Measurements from ENCODE around the gene SLC25A13.

Gene SLC25A13

DNA sequence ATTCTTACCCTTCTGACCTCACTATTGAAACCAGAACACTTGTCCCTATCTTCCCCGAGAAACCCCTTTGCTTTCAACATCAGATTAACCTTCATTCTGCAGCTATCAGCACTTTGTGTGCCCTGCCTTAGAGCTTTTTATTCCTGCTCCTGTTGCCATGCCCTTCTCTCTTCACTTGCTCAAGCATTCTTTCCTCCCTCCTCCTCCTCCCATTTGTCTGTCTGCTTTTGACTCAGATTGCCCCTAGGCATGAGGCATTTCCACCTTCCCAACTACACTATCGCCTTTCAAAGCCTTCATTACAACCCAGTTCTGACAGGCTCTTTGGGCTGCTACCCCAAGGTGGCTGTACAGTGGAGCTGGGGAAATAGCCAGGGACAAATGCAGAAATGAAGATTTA, 143.3 kb downstream of the SLC25A13 start:
- H3K4me3 ChIP-seq (ENCODE audit: control insufficient read depth, low read depth, low read length): no peak overlapping the region
- DNase-seq (ENCODE audit: low read depth): no peak
- TF ChIP-seq CTCF (IDR thresholded peaks at IDR 0.05; ENCODE audit: control insufficient read depth, insufficient read depth, low read depth, low read length, missing control alignments): no peak

DNA sequence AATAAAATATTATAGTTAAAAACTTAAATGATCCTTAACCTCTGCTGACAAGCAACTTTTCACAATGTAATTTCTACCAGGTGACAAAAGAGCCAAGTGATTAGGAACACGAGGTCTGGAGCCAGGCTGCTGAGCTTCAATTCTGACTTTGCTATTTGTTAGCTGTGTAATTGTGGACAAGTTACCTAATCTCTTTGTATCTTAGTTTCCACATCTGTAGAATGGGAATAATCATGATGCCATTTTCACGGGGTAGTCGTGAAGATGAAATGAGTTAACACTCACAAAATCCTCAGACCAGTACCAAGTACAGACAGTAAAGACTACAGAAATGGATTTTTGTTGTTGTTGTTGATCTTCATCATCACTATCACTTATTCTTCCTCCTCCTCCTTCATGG, 144.5 kb downstream of the SLC25A13 start:
- no peak for DNase-seq (ENCODE audit: low read depth)
- no peak for TF ChIP-seq CTCF (IDR thresholded peaks at IDR 0.05; ENCODE audit: control insufficient read depth, insufficient read depth, low read depth, low read length, missing control alignments)
- H3K4me3 ChIP-seq (ENCODE audit: control insufficient read depth, low read depth, low read length): no peak overlapping the region

DNA sequence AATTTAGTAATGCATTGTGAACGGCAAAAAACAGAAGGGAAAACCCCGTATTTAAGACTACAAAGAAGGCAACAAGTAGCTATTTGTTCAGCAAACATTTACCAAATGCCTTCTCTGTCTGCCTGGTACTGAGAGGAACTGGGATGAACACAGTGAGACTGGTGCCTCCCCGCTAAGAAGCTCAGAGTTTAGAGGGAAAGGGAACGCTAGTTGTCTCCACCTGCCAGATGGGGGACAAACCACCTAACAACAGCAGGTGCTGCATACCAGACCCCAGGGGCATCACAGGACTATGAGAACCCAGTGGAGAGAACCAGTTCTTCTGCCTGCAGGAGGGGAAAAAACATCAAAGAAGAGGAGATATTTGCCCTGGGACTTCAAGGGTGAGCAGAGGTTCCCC, 147.1 kb downstream of the SLC25A13 start:
- no peak for DNase-seq (ENCODE audit: low read depth)
- no peak for TF ChIP-seq CTCF (IDR thresholded peaks at IDR 0.05; ENCODE audit: control insufficient read depth, insufficient read depth, low read depth, low read length, missing control alignments)
- H3K4me3 ChIP-seq (ENCODE audit: control insufficient read depth, low read depth, low read length): no peak overlapping the region

DNA sequence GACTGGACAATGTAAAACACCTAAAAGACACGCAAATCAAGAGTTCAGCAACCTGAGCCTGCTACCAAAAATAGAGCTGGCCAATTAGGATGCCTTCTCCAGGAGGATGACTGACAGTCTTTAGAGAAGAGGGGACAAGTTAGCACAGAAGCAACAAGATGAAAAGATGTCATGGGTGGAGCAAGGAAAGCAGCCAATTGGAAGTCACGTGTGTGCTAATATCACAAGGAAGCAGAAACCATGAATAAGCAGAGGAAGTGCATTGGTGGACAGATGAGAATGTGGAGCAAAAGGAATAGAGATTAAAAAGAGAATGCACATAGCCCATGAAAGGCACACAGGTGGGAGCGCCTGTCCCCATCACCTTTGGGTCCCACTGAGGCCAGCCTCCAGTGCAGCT, 148.1 kb downstream of the SLC25A13 start:
- H3K4me3 ChIP-seq (ENCODE audit: control insufficient read depth, low read depth, low read length): no peak overlapping the region
- no peak for TF ChIP-seq CTCF (IDR thresholded peaks at IDR 0.05; ENCODE audit: control insufficient read depth, insufficient read depth, low read depth, low read length, missing control alignments)
- no peak for DNase-seq (ENCODE audit: low read depth)

- DNase-seq (ENCODE audit: low read depth): no peak
- no peak for TF ChIP-seq CTCF (IDR thresholded peaks at IDR 0.05; ENCODE audit: control insufficient read depth, insufficient read depth, low read depth, low read length, missing control alignments)
- no peak overlapping the region for H3K4me3 ChIP-seq (ENCODE audit: control insufficient read depth, low read depth, low read length)
These were observed 152.5 kb downstream of the SLC25A13 start for GRCh38 chr7:96169439-96169838.

DNA sequence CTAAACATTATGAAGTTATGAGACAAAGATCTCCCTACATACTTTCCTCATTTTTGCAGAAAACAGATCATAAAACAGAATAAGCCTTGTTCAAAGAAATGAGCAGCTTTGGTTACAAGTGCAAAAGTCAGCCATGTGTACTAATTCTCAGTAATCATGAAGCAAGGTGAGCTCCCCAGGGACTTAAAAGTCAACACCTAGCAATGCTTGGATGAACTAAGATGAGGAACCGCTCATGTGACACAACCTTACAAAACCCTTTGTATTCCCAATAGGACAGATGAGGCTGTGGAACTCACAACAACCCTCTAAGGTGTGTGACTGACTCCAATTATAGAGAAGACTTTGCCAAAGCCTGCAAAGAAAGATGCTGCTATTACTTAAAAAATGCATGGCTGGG, 154.5 kb downstream of the SLC25A13 start:
- H3K4me3 ChIP-seq (ENCODE audit: control insufficient read depth, low read depth, low read length): no peak overlapping the region
- no peak for DNase-seq (ENCODE audit: low read depth)
- no peak for TF ChIP-seq CTCF (IDR thresholded peaks at IDR 0.05; ENCODE audit: control insufficient read depth, insufficient read depth, low read depth, low read length, missing control alignments)

DNA sequence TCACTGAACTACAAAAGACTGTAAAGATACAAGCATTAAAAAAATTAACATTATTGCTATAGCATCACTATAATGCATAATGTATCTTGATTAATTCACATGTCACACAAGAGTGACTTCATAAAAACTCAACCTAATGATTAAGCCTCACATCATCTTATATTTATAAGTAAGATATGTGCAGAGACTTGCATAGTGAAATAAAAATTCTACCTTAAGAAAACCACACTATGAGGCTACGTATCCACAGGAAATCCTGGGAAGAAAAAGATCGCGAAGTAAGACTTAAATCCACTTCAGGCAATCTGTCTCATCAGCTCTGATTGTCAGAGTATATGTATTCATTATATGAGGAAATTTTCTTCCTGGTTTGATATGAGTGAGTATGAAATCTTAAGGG, 160.0 kb downstream of the SLC25A13 start:
- TF ChIP-seq CTCF (IDR thresholded peaks at IDR 0.05; ENCODE audit: control insufficient read depth, insufficient read depth, low read depth, low read length, missing control alignments): no peak
- DNase-seq (ENCODE audit: low read depth): no peak
- H3K4me3 ChIP-seq (ENCODE audit: control insufficient read depth, low read depth, low read length): no peak overlapping the region
